Stimulated activated CD4-positive, alpha-beta T cell treated with anti-CD3 and anti-CD28 coated beads, Interleukin-4, amount 100 ng/mL, for 4 hours (primary cell): Measurements from ENCODE around the gene TTC34.
"Not testable (repeated sequence)": the region's sequence is repeated elsewhere in the genome, so short reads cannot be mapped to it uniquely, and the experiment has no call there.

Experiments used
- DNase-seq, 2 experiments: peaks; one replicate each; pipeline ENCODE4 v3.0.0-alpha.2; 2020

The TTC34 gene

GRCh38 chr1:2755426-2755825, 46.1 kb downstream of the TTC34 start:
- not testable (repeated sequence) for DNase-seq

DNA sequence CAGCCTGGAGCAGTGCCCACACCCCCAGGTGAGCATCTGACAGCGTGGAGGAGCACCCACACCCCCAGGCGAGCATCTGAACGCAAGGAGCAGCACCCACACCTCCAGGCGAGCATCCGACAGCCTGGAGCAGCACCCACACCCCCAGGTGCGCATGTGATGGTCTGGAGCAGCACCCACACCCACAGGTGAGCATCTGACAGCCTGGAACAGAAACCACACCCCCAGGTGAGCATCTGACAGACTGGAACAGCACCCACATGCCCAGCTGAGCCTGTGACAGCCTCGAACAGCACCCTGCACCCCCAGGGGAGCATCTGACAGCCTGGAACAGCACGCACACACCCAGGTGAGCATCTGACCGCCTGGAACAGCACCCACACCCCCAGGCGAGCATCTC, 46.9 kb downstream of the TTC34 start:
- not testable (repeated sequence) for DNase-seq

GRCh38 chr1:2752503-2752902, 49.0 kb downstream of the TTC34 start:
- DNase-seq, result not testable (repeated sequence)

DNA sequence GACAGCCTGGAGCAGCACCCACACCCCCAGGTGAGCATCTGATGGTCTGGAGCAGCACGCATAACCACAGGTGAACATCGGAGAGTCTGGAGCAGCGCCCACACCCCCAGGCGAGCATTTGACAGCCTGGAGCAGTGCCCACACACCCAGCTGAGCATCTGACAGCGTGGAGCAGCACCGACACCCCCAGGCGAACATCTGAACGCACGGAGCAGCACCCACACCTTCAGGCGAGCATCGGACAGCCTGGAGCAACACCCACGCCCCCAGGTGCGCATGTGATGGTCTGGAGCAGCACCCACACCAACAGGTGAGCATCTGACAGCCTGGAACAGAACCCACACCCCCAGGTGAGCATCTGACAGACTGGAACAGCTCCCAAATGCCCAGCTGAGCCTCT, 49.6 kb downstream of the TTC34 start:
- DNase-seq, result not testable (repeated sequence)

GRCh38 chr1:2750766-2751730, 50.4 kb downstream of the TTC34 start:
- not testable (repeated sequence) for DNase-seq

GRCh38 chr1:2750041-2750680, 51.3 kb downstream of the TTC34 start:
- not testable (repeated sequence) for DNase-seq

- DNase-seq, result not testable (repeated sequence)
These were observed 52.9 kb downstream of the TTC34 start for GRCh38 chr1:2748626-2749025.

DNA sequence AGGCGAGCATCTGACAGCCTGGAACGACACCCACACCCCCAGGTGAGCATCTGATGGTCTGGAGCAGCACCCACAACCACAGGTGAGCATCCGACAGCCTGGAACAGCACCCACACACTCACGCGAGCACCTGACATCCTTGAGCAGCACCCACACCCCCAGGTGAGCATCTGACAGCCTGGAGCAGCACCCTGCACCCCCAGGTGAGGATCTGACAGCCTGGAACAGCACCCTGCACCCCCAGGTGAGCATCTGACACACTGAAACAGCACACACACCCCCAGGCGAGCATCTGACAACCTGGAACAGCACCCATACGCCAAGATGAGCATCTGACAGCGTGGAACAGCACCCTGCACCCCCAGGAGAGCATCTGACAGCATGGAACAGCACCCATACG, 106.7 kb downstream of the TTC34 start:
- not testable (repeated sequence) for DNase-seq

- DNase-seq, result not testable (repeated sequence)
These were observed 111.3 kb downstream of the TTC34 start for GRCh38 chr1:2690180-2690579.

DNA sequence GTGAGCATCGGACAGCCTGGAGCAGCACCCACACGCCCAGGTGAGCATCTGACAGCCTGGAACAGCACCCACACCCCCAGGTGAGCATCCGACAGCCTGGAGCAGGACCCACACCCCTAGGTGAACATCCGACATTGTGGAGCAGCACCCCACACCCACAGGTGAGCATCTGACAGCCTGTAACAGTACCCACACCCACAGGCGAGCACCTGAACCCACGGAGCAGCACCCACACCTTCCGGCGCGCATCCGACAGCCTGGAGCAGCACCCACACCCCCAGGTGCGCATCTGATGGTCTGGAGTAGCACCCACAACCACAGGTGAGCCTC, 113.2 kb downstream of the TTC34 start:
- DNase-seq, result not testable (repeated sequence)

DNA sequence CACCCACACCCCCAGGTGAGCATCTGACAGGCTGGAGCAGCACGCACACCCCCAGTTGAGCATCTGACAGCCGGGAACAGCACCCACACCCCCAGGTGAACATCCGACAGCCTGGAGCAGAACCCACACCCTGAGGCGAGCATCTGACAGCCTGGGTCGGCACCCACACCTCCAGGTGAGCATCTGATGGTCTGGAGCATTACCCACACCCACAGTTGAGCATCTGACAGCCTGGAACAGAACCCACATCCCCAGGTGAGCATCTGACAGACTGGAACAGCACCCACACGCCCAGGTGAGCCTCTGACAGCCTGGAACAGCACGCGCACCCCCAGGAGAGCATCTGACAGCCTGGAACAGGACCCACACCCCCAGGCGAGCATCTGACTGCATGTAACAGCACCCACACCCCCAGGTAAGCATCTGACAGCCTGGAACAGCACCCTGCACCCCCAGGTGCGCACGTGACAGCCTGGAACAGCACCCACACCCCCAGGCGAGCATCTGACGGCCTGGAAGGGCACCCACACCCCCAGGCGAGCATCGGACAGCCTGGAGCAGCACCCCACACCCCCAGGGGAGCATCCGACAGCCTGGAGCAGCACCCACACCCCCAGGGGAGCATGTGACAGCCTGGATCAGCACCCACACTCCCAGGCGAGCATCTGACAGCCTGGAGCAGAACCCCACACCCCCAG, 113.7 kb downstream of the TTC34 start:
- DNase-seq, result not testable (repeated sequence)

DNA sequence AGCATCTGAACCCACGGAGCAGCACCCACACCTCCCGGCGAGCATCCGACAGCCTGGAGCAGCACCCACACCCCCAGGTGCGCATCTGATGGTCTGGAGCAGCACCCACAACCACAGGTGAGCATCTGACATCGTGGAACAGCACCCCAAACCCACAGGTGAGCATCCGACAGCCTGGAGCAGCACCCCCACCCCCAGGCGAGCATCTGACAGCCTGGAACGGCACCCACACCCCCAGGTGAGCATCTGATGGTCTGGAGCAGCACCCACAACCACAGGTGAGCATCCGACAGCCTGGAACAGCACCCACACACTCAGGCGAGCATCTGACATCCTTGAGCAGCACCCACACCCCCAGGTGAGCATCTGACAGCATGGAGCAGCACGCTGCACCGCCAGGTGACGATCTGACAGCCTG, 114.3 kb downstream of the TTC34 start:
- DNase-seq, result not testable (repeated sequence)

GRCh38 chr1:2686091-2686863, 115.2 kb downstream of the TTC34 start:
- not testable (repeated sequence) for DNase-seq

DNA sequence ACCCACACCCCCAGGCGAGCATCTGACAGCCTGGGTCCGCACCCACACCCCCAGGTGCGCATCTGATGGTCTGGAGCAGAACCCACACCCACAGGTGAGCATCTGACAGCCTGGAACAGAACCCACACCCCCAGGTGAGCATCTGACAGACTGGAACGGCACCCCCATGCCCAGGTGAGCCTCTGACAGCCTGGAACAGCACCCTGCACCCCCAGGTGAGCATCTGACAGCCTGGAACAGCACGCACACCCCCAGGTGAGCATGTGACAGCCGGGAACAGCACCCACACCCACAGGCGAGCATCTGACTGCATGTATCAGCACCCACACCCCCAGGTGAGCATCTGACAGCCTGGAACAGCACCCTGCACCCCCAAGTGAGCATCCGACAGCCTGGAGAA, 115.8 kb downstream of the TTC34 start:
- DNase-seq, result not testable (repeated sequence)

DNA sequence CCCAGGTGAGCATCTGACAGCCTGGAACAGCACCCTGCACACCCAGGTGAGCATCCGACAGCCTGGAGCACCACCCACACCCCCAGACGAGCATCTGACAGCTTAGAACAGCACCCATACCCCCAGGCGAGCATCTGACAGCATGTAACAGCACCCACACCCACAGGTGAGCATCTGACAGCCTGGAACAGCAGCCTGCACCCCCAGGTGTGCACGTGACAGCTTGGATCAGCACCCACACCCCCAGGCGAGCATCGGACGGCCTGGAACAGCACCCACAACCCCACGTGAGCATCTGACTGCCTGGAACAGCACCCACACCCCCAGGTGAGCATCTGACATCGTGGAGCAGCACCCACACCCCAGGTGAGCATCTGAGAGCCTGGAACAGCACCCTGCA, 116.6 kb downstream of the TTC34 start:
- not testable (repeated sequence) for DNase-seq

GRCh38 chr1:2684000-2684399, 117.5 kb downstream of the TTC34 start:
- DNase-seq, result not testable (repeated sequence)

DNA sequence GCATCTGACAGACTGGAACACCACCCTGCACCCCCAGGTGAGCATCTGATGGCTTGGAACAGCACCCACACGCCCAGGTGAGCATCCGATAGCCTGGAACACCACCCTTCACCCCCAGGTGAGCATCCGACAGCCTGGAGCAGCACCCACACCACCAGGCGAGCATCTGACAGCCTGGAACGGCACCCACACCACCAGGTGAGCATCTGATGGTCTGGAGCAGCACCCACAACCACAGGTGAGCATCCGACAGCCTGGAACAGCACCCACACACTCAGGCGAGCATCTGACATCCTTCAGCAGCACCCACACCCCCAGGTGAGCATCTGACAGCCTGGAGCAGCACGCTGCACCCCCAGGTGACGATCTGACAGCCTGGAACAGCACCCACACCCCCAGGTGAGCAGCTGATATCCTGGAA, 118.2 kb downstream of the TTC34 start:
- not testable (repeated sequence) for DNase-seq

DNA sequence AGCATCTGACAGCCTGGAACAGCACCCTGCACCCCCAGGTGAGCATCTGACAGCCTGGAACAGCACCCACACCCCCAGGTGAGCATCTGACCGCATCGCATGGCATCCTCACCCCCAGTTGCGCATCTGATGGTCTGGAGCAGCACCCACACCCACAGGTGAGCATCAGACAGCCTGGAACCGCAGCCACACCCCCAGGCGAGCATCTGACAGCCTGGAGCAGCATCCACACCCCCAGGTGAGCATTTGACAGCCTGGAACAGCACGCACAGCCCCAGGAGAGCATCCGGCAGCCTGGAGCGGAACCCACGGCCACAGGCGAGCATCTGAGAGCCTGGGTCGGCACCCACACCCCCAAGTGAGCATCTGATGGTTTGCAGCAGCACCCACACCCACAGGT, 118.6 kb downstream of the TTC34 start:
- not testable (repeated sequence) for DNase-seq

DNA sequence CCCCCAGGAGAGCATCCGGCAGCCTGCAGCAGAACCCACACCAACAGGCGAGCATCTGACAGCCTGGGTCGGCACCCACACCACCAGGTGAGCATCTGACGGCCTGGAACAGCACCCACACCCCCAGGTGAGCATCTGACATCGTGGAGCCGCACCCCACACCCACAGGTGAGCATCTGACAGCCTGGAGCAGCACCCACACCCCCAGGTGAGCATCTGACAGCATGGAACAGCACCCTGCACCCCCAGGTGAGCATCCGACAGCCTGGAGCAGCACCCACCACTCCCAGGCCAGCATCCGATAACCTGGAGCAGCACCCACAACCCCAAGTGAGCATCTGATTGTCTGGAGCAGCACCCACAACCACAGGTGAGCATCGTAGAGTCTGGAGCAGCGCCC, 124.8 kb downstream of the TTC34 start:
- not testable (repeated sequence) for DNase-seq

- not testable (repeated sequence) for DNase-seq
These were observed 129.8 kb downstream of the TTC34 start for GRCh38 chr1:2671656-2672055.

DNA sequence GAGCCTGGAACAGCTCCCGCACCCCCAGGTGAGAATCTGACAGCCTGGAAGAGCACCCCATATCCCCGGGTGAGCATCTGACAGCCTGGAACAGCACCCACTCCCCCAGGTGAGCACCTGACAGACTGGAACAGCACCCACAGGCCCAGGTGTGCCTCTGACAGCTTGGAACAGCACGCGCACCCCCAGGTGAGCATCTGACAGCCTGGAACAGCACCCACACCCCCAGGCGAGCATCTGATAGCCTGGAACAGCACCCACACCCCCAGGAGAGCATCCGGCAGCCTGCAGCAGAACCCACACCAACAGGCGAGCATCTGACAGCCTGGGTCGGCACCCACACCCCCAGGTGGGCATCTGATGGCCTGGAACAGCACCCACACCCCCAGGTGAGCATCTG, 141.7 kb downstream of the TTC34 start:
- not testable (repeated sequence) for DNase-seq

DNA sequence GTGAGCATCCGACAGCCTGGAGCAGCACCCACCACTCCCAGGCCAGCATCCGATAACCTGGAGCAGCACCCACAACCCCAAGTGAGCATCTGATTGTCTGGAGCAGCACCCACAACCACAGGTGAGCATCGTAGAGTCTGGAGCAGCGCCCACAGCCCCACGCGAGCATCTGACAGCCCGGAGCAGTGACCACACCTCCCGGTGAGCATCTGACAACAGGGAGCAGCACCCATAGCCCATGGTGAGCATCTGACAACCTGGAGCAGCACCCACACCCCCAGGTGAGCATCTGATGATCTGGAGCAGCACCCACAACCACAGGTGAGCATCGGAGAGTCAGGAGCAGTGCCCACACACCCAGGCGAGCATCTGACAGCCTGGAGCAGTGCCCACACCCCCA, 143.6 kb downstream of the TTC34 start:
- DNase-seq, result not testable (repeated sequence)
